ENCODE measurements around the gene CD80.
"Not testable (repeated sequence)": the region's sequence is repeated elsewhere in the genome, so short reads cannot be mapped to it uniquely, and the experiment has no call there.

The CD80 gene, protein sequence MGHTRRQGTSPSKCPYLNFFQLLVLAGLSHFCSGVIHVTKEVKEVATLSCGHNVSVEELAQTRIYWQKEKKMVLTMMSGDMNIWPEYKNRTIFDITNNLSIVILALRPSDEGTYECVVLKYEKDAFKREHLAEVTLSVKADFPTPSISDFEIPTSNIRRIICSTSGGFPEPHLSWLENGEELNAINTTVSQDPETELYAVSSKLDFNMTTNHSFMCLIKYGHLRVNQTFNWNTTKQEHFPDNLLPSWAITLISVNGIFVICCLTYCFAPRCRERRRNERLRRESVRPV

DNA sequence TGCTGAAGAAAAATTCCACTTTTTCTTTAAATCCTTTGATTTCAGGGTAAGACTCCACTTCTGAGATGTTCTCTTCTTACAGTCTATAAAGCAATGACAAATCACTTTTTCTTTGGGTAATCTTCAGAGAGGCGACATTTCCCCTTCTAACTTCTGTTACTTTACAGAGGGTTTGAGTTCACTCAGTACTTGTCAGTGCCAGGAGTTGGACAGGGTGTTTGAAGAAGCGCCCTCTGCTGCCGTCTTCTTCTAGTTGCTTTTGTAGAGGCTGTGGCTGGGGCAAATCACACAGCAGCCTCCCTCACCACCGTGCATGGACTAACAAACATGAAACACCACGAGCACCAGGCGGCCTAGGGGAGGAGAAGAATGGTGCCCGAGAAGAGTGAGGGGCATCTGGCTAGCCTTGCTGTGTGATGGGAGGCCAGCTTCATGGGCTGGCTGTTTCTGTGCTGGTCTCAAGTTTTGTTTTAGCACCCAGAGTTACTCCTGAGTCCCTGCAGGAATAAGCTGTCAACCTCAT lies at the start of gene CD80:
TSS of gene CD80 (minus strand) at position 174 of the 523 bp plus-strand sequence. CDS start 1,886 bp downstream, outside the sequence.
- no peak for DNase-seq

DNA sequence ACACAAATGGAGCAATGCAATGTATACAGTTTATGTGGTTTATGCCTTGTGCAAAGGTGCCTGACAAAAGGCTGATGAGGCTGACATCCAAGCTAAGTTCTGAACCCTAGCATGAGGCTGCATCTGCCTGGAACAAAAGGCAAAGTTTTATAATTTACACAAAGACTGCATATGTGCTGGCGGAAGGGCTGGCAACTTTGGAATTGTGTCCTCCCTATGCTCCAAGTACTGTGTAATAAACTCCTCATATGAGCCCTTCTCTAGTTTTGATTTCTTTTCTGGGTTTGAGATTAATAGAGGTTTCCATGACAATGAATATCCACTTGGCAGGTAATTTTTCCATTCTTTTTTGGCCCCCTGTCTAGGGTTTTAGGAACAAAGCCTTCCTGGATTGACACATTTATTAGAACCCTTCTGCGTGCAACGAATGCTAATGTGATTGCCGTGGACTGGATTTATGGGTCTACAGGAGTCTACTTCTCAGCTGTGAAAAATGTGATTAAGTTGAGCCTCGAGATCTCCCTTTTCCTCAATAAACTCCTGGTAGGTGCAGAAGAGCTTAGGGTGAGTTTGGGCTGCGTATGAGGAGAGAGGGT lies 49.1 kb upstream of the CD80 start:
- DNase-seq: no peak

DNA sequence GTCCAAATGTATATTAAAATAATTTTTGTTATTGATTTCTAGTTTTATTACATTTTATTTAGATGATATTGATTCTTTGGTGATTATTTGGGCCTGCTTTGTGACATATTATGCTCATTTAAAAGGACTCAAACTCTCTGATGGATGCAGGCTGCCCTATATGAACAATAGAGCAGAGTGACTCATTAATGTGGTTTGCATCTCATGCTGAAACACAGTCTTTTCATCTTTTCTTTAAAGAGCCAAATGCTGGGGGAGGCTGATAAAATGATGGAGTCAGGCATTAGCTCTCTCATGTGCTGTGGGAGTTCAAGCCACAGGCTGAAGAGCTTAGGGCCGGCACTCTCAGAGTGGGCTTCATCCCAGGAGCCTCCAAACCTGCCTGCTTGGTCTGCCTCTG lies 45.5 kb upstream of the CD80 start:
- DNase-seq: no peak

DNA sequence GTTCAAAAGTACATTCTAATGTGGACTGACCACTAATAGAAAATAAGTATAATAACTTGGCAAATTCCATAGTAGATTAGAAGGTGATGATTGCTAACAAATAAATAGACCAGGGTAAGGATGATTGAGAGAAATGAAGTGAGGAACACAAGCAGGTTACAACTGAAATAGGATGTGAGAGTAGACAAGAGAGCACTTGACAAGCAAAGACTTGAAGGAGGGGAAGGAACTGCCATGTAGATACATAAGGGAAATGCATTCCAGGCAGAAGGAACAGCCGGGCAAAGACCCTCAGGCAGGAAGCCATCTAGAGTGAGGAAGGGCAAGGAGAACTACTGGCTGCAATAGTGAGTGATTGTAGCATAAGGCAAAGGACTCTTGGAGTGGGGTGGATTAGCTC lies 43.3 kb upstream of the CD80 start:
- DNase-seq: no peak

DNA sequence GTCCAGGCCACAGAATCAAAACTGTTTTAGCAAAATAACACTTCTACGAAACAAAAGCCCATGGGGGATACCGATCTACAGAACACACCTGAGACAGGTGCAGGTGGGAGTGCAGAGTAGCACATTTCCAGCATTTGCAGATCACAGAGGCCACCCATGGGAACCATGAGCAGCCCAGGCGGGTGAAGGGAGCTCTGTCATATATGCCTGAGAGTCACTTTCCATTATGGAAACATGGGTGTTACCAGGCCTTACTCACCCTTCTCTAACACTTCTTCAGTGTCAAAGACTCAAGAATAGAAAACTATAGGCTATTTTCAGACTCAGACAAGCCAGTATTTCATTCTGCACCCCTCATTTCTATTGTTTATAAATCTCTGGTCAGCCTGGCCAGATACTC lies 41.7 kb upstream of the CD80 start:
- DNase-seq: no peak

DNA sequence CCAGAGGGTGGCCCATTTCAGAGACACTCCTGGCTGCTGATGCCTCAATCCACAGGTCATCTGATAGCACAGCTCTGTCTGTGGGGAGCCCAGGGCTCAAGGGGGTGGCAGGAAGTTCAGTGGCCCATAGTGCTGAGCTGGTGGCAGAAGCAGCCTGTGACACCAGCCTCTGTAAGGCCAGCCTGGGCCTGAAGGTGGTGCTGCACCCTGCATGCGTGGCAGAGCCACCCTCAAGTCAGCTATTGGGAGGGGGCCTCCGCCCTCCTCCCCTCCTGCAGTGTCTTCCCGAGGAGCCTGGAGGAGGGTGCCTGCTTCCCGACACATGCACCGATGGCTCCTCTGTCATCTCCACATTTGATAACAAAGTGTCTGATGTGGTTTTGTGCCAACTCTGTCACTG lies 41.3 kb upstream of the CD80 start:
- DNase-seq: no peak

DNA sequence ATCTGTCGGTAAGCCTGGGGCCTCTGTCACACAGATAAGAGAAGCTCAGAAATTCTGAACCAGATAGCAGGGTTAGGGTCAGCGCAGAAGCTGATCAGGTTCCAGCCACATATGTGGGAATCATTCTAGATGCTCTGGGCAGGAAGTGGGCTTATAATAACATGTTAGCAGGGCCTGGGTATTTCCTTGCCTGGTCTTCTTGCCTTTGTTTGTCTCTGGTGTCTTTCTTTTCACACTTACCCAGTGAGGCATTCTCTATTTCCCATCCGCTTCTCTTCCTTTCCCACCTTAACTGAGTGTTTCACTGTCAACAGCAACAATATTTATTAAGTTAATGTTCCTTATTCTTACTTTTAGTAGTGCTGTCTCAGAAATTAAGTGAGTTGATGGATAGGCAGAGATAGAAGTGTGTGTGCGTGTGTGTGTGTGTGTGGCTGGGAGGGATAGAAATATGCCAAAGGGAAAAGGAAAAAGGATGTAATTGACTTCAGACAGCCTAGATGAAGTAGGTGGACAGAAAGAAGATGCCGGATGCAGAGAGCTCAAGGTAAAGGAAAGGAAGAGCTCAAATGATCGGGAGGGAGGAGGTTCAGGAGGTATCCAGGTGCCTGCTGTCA lies 40.3 kb upstream of the CD80 start:
- DNase-seq: no peak

DNA sequence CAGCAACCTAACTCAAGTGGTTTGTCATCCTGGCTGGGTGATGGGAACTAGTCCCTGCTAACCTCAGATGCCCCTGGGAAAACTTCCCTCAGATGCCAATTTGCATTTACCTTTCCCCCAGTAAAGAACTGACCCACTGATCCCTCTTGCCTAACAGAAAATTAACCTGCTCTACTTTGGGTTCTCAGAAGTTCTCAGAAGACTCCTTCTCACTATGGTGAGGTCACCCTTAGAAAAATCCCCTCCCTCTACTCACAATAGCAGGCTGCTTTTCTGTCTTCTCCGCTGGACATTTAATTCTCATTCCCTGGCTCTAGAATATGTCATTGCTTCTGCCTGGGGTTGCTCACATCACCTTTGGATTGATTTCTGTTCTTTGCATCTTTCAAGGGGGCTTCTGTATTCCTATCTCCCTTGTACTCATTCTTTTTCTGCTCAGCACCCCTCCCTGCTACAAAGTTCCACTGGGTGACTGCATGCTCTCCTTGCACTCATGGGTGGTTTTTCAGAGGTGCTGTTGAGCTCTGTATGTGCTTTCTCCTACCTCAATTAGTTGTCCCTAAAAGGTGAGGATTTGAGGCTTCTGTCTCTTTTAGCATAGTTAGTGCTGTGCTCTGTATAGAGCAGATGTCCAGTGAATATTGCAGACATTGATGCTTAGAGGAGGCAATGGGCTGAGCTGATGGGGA lies 39.1 kb upstream of the CD80 start:
- DNase-seq: no peak

DNA sequence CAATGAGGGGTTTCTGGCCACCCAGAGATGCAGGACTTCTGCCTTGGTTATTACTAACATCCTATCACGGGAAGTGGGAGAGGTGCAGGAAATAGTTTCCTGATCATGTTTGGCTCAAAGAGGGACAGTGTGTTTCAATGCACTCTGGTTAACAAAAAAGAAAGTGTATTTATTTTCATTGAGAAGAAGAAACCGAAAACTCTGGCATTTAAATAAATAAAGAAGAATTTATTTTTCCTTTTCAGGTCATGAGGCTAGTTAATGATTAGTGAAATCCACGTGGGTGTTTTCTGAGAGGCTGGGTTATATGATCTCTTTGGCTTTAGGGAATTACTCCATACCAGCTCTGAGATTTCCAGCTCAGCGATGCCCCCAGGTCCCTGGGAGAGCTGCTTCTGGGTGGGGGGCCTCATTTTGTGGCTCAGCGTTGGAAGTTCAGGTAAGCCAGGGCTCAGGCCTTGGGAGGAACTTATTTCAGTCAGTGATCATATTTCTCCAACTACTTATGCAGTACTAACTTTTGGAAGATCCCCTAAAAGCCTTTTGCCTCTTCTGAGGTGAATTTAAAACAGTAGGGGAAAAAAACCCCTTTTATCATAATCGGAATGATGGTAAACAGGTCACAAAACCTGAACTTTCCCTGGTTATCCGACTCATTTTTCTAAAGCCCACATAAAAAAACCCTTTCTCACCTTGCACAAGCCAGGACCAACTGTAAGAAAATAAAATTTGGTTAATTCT lies 38.3 kb upstream of the CD80 start, which contains the start of gene PLA1A:
TSS of gene PLA1A (plus strand) at position 338 of the 741 bp plus-strand sequence. CDS start at position 367, 29 bp downstream.
- DNase-seq: no peak

DNA sequence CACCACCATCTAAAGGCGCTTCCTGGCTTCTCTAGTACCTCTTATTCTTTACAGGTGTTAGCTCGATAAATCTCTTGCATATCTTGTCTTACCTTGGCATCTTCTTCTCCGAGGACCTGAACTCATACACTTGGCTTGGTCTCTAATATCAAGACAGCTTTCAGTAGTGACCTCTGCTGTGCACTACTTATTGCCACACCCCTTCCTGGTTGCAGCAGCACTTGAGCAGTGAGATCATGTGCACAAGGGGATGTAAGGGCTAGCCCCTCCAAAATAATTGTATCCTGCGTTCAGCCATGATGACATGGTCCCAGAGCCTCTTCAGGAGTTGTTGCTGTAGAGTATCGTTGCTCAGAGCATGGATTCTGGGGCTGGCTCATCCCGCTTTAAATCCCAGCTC lies 37.0 kb upstream of the CD80 start:
- DNase-seq: no peak

DNA sequence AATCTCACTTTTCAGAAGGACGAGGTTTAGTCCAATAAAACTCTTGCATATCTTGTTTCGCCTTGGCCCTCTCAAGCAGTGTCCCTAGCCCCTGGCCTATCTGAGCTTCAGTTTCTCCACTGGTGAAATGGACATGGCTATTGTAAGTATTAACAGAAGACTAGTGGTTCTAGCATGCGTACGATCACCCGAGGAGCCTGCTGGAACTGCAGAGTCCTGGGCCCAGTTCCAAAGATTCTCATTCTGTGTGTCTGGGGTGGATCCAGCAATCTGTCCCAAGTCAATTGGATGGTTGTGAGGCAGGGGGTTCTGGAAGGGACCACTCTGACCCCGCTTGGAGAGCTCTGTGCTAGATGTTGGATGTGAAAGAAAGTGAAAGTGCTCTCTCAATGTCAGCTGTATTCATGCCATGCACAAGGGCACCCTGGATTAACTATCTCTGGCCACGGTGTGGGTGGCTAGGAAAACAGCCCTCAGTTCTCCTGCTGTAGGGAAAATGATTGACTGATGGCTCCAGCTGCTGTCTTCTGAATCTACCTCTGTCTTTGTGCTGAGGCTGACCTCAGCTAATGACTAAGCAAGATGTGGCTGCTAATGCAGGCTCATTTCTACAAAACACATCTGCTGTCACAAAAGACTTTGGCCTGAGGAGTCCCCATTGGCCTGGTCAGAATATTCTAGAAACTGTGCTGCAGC lies 36.4 kb upstream of the CD80 start:
- DNase-seq: no peak

DNA sequence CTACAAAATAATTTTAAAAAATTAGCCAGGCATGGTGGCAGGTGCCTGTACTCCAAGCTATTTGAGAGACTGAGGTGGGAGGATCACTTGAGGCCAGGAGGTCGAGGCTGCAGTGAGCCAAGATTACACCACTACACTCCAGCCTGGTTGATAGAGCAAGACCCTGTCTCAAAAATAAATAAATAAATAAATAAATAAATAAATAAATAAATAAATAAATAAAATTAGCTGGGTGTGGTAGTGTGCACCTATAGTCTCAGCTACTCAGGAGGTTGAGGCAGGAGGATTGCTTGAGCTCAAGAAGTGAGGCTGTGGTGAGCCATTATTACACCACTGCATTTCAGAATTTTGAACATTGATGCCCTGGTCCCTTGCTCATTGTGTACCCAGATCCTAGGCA lies 35.5 kb upstream of the CD80 start:
- not testable (repeated sequence) for DNase-seq

DNA sequence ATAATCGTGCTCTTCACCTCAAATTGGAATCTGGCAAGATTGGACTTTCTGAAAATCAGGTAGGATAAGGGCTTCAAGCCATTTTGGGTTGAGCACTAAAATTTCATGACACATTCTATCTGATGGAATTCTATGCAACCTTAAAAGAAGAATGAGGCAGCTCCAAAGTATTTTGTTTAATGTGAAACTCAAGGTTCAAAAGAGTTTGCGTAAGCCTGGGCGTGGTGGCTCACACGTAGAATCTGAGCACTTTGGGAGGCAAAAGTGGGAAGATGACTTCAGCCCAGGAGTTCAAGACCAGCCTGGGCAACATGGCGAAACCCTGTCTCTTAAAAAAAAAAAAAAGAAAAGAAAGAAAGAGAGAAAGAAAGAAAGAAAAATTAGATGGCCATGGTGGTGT lies 34.7 kb upstream of the CD80 start:
- DNase-seq: no peak

DNA sequence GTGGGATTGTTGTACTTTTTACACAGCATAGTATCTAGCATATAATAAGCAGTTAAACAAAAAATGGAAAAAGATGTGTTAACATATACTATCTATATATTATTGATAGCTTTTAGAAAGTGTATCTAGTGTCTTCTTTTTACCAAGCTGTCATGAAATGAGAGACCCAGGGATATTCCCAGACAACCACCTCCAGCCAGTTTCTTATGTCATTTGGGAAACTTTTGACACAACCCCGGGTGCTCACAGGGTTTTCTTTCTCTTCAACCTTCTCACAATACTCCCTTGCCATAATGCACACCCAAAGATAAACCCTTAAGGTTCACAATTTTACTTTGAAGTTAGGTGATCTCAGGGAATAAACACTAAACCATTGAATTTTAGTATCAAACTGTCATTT lies 33.4 kb upstream of the CD80 start:
- no peak for DNase-seq

DNA sequence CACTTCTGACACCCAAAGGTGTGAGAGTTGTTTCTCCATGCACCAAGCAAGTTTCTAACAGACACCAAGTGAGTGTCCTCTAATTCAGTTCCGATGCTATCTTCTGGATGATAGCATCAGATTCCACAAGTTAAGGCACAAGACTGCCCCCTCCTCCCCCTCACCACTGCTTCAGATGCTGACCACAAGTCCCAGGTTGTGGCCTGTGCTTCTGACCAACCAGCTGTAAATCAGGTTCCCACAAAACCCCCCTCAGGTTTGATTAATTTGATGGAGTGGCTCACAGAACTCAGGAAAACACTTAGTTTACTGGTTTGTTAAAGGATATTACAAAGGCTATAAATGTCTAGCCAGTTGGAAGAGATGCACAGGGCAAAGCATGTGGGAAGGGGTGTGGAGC lies 31.3 kb upstream of the CD80 start:
- no peak for DNase-seq

DNA sequence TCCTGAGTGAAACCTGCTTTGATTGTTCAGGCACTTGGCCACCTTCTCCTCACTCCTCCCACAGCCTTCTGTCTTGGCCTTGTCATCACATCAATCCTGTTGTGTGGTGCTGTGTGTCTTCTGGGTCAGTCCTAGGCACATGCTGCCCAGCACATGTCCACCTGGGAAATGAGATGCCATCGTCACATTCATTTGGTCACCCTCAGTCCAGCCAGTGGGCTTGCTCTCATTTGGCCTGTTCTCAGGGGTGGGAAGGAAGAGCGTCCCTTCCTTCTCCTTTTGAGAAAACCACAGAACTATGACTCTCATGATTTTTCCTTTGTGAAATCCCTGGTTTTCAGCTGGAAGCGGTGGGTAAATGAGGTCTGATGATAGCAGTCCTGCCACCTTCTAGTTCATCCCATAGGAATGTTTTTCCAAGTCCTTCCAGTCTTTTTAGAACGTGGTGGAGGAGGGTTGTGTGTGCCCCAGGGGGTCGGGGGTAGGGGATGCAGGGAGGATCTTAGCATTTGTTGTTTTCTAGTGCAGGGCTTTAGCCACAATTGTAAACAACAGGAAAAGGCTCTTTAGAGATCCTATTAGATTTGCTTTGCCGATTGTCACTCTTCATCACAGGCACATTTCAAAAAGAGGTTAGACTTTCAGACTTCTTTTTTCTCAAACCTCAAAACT lies 29.8 kb upstream of the CD80 start:
- no peak for DNase-seq

DNA sequence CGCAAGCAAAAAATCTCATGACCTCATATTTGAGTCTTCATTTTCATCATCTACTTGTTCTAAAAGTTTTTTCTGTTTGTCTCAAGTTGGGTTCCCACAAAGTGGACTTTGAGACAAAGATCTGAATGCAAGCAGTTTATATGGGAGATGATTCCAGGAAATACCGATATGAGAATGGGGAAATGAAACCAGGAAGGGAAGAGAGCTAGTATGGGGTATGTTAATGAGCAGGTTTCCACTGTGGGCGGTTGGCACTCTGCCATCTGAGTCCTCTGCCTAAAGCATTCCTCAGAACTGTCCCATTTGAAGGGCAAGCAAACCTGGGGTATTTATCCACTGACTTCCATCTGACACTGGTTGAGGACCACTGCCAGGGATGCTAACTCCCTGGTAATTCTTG lies 28.7 kb upstream of the CD80 start:
- DNase-seq: no peak

DNA sequence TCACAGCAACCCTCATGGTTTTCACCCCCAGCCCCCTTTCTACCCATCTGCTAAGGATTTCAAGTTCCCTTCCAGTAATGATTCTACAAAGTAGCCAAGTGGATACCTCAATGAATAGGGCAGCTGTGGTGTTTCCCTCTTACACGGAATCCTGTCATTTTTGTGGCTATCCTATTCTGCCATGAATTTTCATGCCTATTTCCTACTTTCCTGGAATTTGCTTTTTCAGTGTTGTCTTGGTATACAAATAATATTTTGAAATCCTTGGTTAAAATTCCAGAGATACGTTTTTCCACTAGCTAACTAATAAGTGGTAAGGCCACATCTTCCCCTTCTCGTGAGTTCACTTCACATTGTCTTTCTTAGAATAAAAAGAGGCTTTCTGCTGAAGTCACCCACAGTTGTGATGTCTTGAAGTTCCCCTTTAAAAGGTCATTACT lies 27.3 kb upstream of the CD80 start:
- no peak for DNase-seq

DNA sequence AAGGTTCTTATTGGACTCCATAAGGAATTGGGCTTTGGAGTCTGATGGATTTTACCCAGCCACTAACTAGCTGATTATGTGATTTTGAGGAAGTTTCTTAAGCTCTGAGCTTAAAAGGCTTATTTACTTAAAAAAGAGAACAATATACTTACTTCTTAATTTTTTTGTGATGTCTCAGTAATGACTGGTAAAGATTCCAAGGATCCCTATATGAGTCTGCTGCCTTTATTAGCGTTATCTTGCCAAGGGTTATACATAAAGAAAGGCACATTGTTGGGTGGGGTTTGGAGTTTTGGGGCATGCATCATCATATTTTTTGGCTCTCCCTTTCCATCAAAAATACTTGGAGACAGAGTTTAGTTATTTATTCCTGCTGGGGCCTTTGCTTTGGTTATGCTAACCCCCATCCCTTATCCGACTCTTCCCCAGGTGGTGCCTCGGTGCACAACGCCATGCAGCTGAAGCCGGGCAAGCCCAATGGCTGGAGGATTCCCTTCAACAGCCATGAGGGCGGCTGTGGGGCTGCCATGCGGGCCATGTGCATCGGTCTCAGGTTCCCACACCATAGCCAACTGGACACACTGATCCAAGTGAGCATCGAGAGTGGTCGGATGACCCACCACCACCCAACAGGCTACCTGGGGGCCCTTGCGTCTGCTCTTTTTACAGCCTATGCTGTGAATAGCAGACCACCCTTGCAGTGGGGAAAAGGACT lies 26.6 kb upstream of the CD80 start:
- no peak for DNase-seq

DNA sequence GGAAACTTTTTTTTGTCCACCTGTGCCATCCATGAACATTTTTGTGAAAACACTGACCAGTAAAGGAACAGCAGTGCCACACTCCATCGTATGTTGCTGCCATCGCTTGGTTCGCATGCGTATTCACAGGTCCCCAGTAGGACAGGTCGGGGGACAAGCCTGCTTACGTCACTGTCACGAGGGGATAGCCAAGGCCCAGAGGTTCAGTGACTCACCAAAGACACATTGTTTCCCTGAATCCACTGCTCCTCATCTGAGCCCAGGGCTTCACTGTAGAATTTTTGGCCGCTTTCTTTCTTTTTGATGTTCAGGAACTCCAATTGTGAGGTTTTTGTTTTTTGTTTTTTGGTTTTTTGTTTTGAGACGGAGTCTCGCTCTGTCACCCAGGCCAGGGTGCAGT lies 25.8 kb upstream of the CD80 start:
- no peak for DNase-seq

DNA sequence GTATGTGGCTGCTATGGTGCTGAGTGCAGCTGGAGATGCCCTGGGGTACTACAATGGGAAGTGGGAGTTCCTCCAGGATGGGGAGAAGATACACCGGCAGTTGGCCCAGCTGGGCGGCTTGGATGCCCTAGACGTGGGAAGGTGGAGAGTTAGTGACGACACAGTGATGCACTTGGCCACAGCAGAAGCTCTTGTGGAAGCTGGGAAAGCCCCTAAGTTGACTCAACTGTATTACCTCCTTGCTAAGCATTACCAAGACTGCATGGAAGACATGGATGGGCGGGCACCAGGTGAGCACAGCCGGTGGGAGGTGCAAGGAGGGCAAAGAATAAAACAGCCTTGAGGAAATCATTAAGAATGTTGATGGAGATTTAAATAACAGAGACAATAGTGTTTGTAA lies 22.8 kb upstream of the CD80 start:
- no peak for DNase-seq

Data from NCI-H1436 treated with DMSO at 0.1 percent for 48 hours (cell line).